Breast epithelium (tissue), 4 donors: ENCODE data around the gene ANKRD11. TPM values are rescaled to one million over a fixed set of nuclear protein-coding genes. Genes with fewer than 3 reads are reported as not detected.

Experiments used
- DNase-seq, 2 donors: peaks; one replicate each; pipeline ENCODE4 v3.0.0-alpha.2; 2019; ENCODE audit warnings: low spot score in 2 of 2
- H3K27ac ChIP-seq, 2 donors: fragments of 200-600 bp; sonication (generic) in 1 of 2; one replicate each; pipeline ENCODE4 v1.5.1; 2016 to 2019; ENCODE audit warnings: mild to moderate bottlenecking in 1 of 2
- H3K27me3 ChIP-seq, 2 donors: fragments of 200-600 bp; sonication (generic) in 1 of 2; one replicate each; pipeline versions ENCODE4 v1.5.1 to v1.6.0; 2017 to 2019; ENCODE audit warnings: control low read depth in 1 of 2, mild to moderate bottlenecking in 1 of 2
- H3K36me3 ChIP-seq: fragments of 200-600 bp; one replicate; pipeline ENCODE4 v1.5.1; 2019
- H3K4me1 ChIP-seq, 2 donors: fragments of 200-600 bp; sonication (generic); one replicate each; pipeline ENCODE4 v1.5.1; 2016 to 2019; ENCODE audit warnings: control low read depth in 1 of 2
- H3K4me3 ChIP-seq, 3 donors: fragments of 200-600 bp; sonication (generic); 1 replicate in 2 of 3; 2 replicates in 1 of 3; pipeline ENCODE4 v1.5.1; 2016 to 2019; ENCODE audit warnings: mild to moderate bottlenecking in 3 of 3, moderate library complexity in 2 of 3
- H3K9me3 ChIP-seq, 2 donors: fragments of 200-600 bp; sonication (generic) in 1 of 2; one replicate each; pipeline ENCODE4 v1.5.1; 2016 to 2019; ENCODE audit warnings: control low read depth in 1 of 2
- CTCF ChIP-seq, 3 donors: fragments of 450-650 bp; IDR thresholded peaks; one replicate each; pipeline ENCODE4 v1.5.1; 2016 to 2017; ENCODE audit warnings: antibody characterized with exemption in 3 of 3, mild to moderate bottlenecking in 3 of 3, moderate library complexity in 3 of 3
- POLR2A ChIP-seq: fragments of 450-650 bp; IDR thresholded peaks from one replicate; pipeline ENCODE4 v1.6.1; 2016; ENCODE audit warnings: antibody characterized with exemption, mild to moderate bottlenecking, moderate library complexity
- POLR2AphosphoS5 ChIP-seq, 3 donors: sonication (generic); formaldehyde crosslinking; IDR thresholded peaks; one replicate each; pipeline ENCODE4 v1.6.1; 2017; ENCODE audit warnings: antibody characterized with exemption in 3 of 3
- intact Hi-C: fragments of 100-400 bp; cut with DNase I; formaldehyde crosslinking; loops from one replicate; pipeline ENCODE4 v1.15.1; 2023; ENCODE audit warnings: low total_unique reads
- total RNA-seq, 3 donors: library from RNA; depleted of rRNA; stranded (reverse); fragments of >200 nt; gene quantifications; one replicate each; pipeline ENCODE4 v1.1.0, GENCODE V29; 2016

The ANKRD11 gene
- total RNA-seq, 3 donors from 2014 or later, result 64.0 to 79.0 (median 69.2) TPM

- Histone ChIP-seq H3K9me3 (no peaks in the 10 kb centered on the region), H3K27me3 (no peaks in the 10 kb centered on the region), H3K4me3 (no peak overlapping the region), H3K36me3 (peaks cover 14% of the 10 kb centered on the region), H3K4me1 (no peaks in the 10 kb centered on the region), H3K27ac (no peak overlapping the region)
- no peak for DNase-seq
- intact Hi-C loops, result loop anchor here (1.0 kb wide), 1 partner anchor 411 kb away; no protein-coding TSS in a partner anchor
- TF ChIP-seq POLR2A (no peak), POLR2AphosphoS5 (IDR thresholded peaks at IDR 0.05) (no peak), CTCF (IDR thresholded peaks at IDR 0.05) (no peak)
Measured at GRCh38 chr16:89224665-89225064, 265.7 kb downstream of the ANKRD11 start.

GRCh38 chr16:89222931-89223330 lies 267.4 kb downstream of the ANKRD11 start:
- Histone ChIP-seq H3K27me3 (no peaks in the 10 kb centered on the region), H3K27ac (no peak overlapping the region), H3K9me3 (no peaks in the 10 kb centered on the region), H3K4me3 (no peak overlapping the region), H3K4me1 (no peaks in the 10 kb centered on the region), H3K36me3 (peaks cover 14% of the 10 kb centered on the region)
- DNase-seq, result no peak
- no peak for TF ChIP-seq CTCF (IDR thresholded peaks at IDR 0.05)
- no peak for TF ChIP-seq POLR2A
- intact Hi-C loops, result no loop called here

- intact Hi-C loops, result no loop called here
- Histone ChIP-seq H3K4me1 (no peaks in the 10 kb centered on the region), H3K9me3 (no peaks in the 10 kb centered on the region), H3K36me3 (peaks cover 2% of the 10 kb centered on the region), H3K4me3 (no peak overlapping the region), H3K27me3 (no peaks in the 10 kb centered on the region), H3K27ac (no peak overlapping the region)
- TF ChIP-seq CTCF (IDR thresholded peaks at IDR 0.05), result no peak
- TF ChIP-seq POLR2A, result no peak
- no peak for TF ChIP-seq POLR2AphosphoS5 (IDR thresholded peaks at IDR 0.05)
- DNase-seq, result no peak
Measured at GRCh38 chr16:89221604-89222003, 268.8 kb downstream of the ANKRD11 start.

GRCh38 chr16:89219365-89219764 lies 271.0 kb downstream of the ANKRD11 start:
- no peak for DNase-seq
- no peak overlapping the region for H3K27ac ChIP-seq
- TF ChIP-seq POLR2AphosphoS5 (IDR thresholded peaks at IDR 0.05), result no peak
- no peak for TF ChIP-seq CTCF (IDR thresholded peaks at IDR 0.05)
- no peak for TF ChIP-seq POLR2A
- no peaks in the 10 kb centered on the region for H3K27me3 ChIP-seq
- H3K4me3 ChIP-seq, result no peak overlapping the region
- intact Hi-C loops, result no loop called here
- peaks cover 0 to 5% of the 10 kb centered on the region in 2 donors for H3K4me1 ChIP-seq
- H3K36me3 ChIP-seq, result no peaks in the 10 kb centered on the region
- no peaks in the 10 kb centered on the region for H3K9me3 ChIP-seq

Other genes starting within 250 kb of the ANKRD11 start
- gene SPG7, start 17.8 kb upstream of the ANKRD11 start, total RNA-seq, result 100 to 1,000 TPM; 104 to 126 (median 118) TPM
- gene RPL13, start 70.1 kb upstream of the ANKRD11 start, total RNA-seq, result 1,000 to 10,000 TPM; 5,075 to 6,295 (median 5,484) TPM
- 1 to 10 TPM in 2 of 3 donors, not detected in 1; 1.2 to 4.9 TPM for gene CPNE7, start 85.2 kb upstream of the ANKRD11 start, total RNA-seq
- gene DPEP1, start 123.1 kb upstream of the ANKRD11 start, total RNA-seq, result under 1 TPM; 0.59 to 0.98 (median 0.80) TPM
- 10 to 100 TPM; 67.5 to 100.0 (median 86.2) TPM for gene CHMP1A, start 167.1 kb upstream of the ANKRD11 start, total RNA-seq
- gene SPATA33, start 167.3 kb upstream of the ANKRD11 start, total RNA-seq, result 1 to 10 TPM; 3.8 to 7.2 (median 5.9) TPM
- gene CDK10, start 196.1 kb upstream of the ANKRD11 start, total RNA-seq, result 10 to 100 TPM; 31.2 to 84.9 (median 67.2) TPM
- 10 to 100 TPM in 2 of 3 donors, 1 to 10 TPM in 1; 9.0 to 15.1 (median 14.3) TPM for gene SPATA2L, start 211.1 kb upstream of the ANKRD11 start, total RNA-seq
- 1 to 10 TPM; 4.8 to 6.6 (median 5.4) TPM for gene VPS9D1, start 230.3 kb upstream of the ANKRD11 start, total RNA-seq
- 10 to 100 TPM; 19.2 to 48.5 (median 31.2) TPM for gene ZNF276, start 231.0 kb upstream of the ANKRD11 start, total RNA-seq